SH-SY5Y (cell line): ENCODE data around the gene MUC5AC.

Experiments used
- GATA2 ChIP-seq: IDR thresholded peaks from 2 replicates; pipeline ENCODE4 v1.6.1; 2011; ENCODE audit warnings: mild to moderate bottlenecking, low read depth, low read length
- GATA3 ChIP-seq: IDR thresholded peaks from 2 replicates; pipeline ENCODE4 v1.6.1; 2011; ENCODE audit warnings: low read depth, mild to moderate bottlenecking, low read length, moderate library complexity

GRCh38 chr11:1109101-1109917, 48.4 kb upstream of the MUC5AC start:
- TF ChIP-seq GATA2 (no peak), GATA3 (no peak)
